Epithelial cell of proximal tubule (primary cell): ENCODE results near the gene GPLD1. TPM values are rescaled to one million over a fixed set of nuclear protein-coding genes. Genes with fewer than 3 reads are reported as not detected.
A peak's percentile ranks its signal among the peaks of the same experiment; 100 is the strongest.

Source experiments
- DNase-seq: peaks from one replicate; pipeline ENCODE4 v3.0.0-alpha.2; 2011; ENCODE audit warnings: low read depth
- H3K4me3 ChIP-seq: 2 replicates; pipeline ENCODE4 v1.5.1; 2011; ENCODE audit warnings: low read depth, mild to moderate bottlenecking, low read length
- total RNA-seq: library from RNA; depleted of rRNA; stranded (reverse); fragments of >200 nt; gene quantifications from 2 replicates; pipeline ENCODE4 v1.2.3, GENCODE V29; 2015
- TF ChIP-seq, protein P1 (sequence below): conservative IDR thresholded peaks from 2 replicates; pipeline ENCODE4 v1.5.1; 2012; ENCODE audit warnings: low read depth, mild to moderate bottlenecking, low read length

The GPLD1 gene
- total RNA-seq, 1 donor from 2014 or later = 0.75 TPM

DNA sequence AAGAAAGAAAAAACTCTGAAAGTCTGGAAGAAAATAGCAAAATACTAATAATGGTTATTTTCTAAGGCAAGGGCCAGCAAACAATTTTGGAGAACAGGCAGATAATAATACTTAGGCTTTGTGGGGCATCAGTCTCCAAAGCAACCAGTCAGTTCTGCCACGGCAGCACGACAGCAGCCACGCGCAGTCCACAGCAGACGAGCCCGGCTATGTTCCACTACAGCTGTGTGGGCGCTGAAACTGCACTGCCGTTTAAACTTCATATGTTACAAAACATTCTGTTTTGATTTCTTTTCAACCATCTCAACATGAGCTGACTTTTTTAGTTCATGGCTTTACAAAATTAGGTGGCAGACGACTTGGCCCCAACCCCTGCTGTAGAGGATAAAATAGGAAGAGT, 56.8 kb downstream of the GPLD1 start:
- TF ChIP-seq, protein P1, sequence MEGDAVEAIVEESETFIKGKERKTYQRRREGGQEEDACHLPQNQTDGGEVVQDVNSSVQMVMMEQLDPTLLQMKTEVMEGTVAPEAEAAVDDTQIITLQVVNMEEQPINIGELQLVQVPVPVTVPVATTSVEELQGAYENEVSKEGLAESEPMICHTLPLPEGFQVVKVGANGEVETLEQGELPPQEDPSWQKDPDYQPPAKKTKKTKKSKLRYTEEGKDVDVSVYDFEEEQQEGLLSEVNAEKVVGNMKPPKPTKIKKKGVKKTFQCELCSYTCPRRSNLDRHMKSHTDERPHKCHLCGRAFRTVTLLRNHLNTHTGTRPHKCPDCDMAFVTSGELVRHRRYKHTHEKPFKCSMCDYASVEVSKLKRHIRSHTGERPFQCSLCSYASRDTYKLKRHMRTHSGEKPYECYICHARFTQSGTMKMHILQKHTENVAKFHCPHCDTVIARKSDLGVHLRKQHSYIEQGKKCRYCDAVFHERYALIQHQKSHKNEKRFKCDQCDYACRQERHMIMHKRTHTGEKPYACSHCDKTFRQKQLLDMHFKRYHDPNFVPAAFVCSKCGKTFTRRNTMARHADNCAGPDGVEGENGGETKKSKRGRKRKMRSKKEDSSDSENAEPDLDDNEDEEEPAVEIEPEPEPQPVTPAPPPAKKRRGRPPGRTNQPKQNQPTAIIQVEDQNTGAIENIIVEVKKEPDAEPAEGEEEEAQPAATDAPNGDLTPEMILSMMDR = no peak
- DNase-seq = no peak
- H3K4me3 ChIP-seq = no peak overlapping the region

DNA sequence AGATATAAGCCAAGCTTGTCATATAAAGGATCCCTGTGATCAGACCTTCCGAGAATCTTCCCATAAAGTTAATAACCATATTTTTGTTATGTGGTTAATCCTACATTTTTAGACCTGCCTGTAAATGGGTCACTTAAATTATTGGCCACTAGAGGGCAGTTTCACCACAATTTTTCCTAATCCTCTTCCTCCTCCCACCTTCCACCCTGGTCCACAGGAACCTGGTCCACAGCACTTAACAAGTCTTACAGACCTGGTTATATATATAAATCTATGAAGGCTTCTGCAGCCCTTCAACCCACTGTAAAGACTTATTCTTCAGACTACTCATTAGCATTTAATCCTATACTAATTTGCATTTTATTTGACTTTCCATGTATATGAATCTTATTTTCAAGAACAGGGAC, 58.3 kb downstream of the GPLD1 start:
- H3K4me3 ChIP-seq = no peak overlapping the region
- peak; percentile 3 for DNase-seq
- TF ChIP-seq, protein P1 = peak; percentile 71

DNA sequence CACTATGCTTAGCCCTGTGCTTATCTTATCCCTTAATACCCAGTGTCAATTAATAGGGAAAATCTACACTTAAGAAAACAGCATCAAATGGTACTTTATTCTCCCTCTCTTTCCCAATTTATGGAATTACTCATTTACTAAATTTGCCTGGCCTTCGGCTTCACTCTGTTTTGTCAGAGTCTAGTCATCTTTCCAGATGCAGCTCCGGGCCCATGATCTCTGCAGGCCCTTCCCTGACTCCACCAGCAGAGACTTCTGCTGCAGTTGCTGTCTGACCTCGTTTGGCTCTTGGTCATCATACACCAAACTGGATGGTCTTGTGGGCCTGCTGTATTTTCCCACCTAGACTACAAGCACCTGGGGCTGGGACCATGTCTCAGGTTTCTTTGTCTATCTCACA, 59.3 kb downstream of the GPLD1 start:
- DNase-seq = no peak
- no peak overlapping the region for H3K4me3 ChIP-seq
- TF ChIP-seq, protein P1 = no peak

DNA sequence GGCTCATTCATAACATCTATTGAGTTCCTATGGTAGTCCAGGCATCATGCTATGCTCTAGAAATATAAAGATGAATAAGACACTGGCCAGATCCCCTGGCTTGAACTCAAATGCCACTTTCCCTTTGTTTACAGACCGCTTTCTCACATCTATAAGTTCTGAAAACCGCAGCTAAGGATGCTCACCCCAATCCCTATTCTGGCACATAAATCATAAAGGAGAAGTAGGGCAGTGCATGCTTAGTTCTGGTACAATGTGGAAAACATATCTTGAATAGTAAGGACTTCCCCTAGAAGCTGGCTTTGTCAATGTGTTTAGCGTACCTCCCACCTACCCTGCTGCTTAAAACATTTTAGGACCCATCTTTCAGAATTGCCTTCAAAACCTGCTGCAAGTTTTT, 60.2 kb downstream of the GPLD1 start:
- no peak overlapping the region for H3K4me3 ChIP-seq
- no peak for DNase-seq
- TF ChIP-seq, protein P1 = no peak

DNA sequence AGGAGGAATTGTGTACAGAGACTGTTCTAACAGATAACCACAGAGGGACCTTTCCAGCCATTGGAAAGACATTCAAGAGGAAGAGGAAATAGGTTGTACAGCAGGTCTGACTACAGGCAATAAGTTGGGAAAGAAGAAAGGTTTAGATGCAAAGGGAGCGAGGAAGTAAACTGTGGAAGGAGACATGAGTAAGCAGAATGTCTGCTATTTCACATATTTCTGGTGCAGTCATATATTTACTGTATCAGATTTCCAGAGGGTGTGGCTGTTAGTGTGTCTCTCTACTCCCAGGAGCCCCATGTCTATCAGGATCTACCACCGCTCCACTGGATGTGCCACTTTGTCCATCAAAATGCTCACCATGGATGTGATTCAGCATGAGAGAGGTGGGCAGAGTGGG, 60.8 kb downstream of the GPLD1 start:
- H3K4me3 ChIP-seq = no peak overlapping the region
- DNase-seq = no peak
- TF ChIP-seq, protein P1 = no peak

DNA sequence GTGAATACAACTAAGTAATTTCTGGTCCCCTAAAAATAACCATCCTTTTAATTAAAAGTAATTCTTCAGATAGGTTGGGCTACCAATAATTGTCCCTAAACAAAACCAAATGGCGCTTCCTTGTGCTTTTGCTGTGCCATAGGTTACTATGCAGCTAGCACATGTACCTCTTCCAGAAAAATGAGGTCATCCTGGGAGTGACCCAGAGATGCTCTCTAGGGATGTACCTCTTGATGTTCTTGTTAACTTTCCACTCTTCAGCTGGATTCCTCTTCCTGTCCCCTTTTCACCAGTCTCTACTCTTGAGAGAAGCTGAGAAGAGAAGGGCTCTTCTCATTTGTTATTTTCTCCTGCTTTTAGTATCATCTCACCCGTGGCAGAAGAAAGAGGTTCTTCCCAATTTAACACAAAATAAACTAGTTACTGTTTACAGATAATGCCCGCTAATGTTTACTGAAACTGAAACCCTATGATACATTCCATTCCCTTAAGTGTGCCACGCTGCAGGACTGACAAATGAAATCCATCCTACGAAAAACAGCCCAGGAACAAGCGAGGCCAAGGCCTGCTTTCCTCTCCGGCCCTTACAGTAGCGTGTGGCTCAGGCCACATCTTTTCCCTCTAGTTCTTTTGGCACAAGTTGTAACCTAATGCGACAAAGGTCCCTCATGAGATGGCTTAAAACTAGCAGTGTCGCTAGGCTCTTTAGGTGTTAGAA, 62.5 kb downstream of the GPLD1 start:
- H3K4me3 ChIP-seq = no peak overlapping the region
- TF ChIP-seq, protein P1 = no peak
- no peak for DNase-seq

DNA sequence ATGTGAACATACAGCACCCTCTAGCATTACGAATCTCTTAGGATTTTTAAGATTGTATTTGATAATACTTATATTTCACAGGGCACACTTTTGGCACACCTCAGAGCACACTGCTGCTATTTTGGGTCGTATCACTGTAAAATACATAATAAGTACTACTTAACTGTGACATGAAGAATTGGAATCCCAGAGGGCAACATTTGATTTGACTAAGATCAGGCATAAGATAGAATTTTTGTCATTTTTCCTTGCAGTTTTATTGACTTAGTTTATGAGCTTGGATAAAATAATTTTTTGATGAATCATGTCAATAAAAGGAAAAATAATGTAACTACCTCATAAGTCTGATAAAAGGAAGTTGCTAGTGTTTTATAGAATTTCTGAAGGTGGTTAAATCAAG, 64.3 kb downstream of the GPLD1 start:
- TF ChIP-seq, protein P1 = no peak
- no peak for DNase-seq
- no peak overlapping the region for H3K4me3 ChIP-seq
